ENCODE measurements around the gene RILPL1. TPM values are rescaled to one million over a fixed set of nuclear protein-coding genes. Genes with fewer than 3 reads are reported as not detected.
A peak's percentile ranks its signal among the peaks of the same experiment; 100 is the strongest.
"Not testable (repeated sequence)": the region's sequence is repeated elsewhere in the genome, so short reads cannot be mapped to it uniquely, and the experiment has no call there.

Gene RILPL1
- total RNA-seq, 4 donors from 2014 or later = 10.8 to 46.1 (median 24.3) TPM

- TF ChIP-seq, protein P1, sequence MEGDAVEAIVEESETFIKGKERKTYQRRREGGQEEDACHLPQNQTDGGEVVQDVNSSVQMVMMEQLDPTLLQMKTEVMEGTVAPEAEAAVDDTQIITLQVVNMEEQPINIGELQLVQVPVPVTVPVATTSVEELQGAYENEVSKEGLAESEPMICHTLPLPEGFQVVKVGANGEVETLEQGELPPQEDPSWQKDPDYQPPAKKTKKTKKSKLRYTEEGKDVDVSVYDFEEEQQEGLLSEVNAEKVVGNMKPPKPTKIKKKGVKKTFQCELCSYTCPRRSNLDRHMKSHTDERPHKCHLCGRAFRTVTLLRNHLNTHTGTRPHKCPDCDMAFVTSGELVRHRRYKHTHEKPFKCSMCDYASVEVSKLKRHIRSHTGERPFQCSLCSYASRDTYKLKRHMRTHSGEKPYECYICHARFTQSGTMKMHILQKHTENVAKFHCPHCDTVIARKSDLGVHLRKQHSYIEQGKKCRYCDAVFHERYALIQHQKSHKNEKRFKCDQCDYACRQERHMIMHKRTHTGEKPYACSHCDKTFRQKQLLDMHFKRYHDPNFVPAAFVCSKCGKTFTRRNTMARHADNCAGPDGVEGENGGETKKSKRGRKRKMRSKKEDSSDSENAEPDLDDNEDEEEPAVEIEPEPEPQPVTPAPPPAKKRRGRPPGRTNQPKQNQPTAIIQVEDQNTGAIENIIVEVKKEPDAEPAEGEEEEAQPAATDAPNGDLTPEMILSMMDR (IDR thresholded peaks at IDR 0.05) = peak in 1 of 4 experiments; percentile 36
- TF ChIP-seq POLR2A (IDR thresholded peaks at IDR 0.05) = peak; percentile 56 to 62
- peak; percentile 64 for TF ChIP-seq POLR2AphosphoS5 (IDR thresholded peaks at IDR 0.05)
- TF ChIP-seq EP300 (IDR thresholded peaks at IDR 0.05) = no peak
- H3K4me3 ChIP-seq = peak within 1 kb of the TSS; percentile 51 to 90
- H3K27ac ChIP-seq = peak within 1 kb of the TSS; percentile 7 to 87 (median 86)
- H3K4me1 ChIP-seq = peaks cover 0 to 48% (median 13%) of the 10 kb centered on the region in 3 donors
- WGBS, 2 donors (ENCODE audit: low coverage in 1 of 2) = 2% methylated on average over 9 of the region's 69 CpGs; no CpG with 5 or more reads in 1 of the 2 donors
- no peaks in the 10 kb centered on the region for H3K27me3 ChIP-seq
- no peaks in the 10 kb centered on the region for H3K9me3 ChIP-seq
- H3K36me3 ChIP-seq = peaks cover 0 to 2% of the 10 kb centered on the region in 2 donors
- peak; percentile 97 for ATAC-seq
These were observed 97.2 kb downstream of the RILPL1 start, which contains the start of gene RILPL2 for GRCh38 chr12:123436017-123436964. RILPL2 (minus strand) TSS chr12:123436684; CDS start chr12:123436420, 264 bp downstream.

DNA sequence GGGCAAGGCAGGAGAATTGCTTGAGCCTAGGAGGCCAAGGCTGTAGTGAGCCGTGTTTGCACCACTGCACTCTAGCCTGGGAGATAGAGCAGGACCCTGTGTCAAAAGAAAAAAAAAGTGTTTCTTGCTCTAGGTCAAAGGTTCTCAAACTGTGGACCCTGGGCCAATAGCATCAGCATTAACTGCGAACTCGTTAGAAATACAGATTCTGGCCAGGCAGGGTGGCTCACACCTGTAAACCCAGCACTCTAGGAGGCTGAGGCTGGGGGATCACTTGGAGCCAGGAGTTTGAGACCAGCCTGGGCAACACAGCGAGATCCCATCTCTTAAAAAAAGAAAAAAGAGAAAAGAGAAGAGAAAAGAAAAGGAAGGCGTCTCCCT is 97.9 kb downstream of the RILPL1 start:
- Histone ChIP-seq H3K4me3 (peak overlapping the region; percentile 51 to 90), H3K4me1 (peaks cover 0 to 48% (median 13%) of the 10 kb centered on the region in 3 donors), H3K27ac (peak overlapping the region; percentile 7 to 87 (median 86)), H3K36me3 (peaks cover 0 to 9% of the 10 kb centered on the region in 2 donors), H3K9me3 (no peaks in the 10 kb centered on the region), H3K27me3 (no peaks in the 10 kb centered on the region)
- no peak for ATAC-seq
- WGBS, 2 donors (ENCODE audit: low coverage in 1 of 2) = 33% methylated on average over 5 of the region's 5 CpGs; no CpG with 5 or more reads in 1 of the 2 donors
- TF ChIP-seq, protein P1 (IDR thresholded peaks at IDR 0.05) = no peak
- TF ChIP-seq EP300 (IDR thresholded peaks at IDR 0.05) (no peak), POLR2AphosphoS5 (IDR thresholded peaks at IDR 0.05) (no peak), POLR2A (IDR thresholded peaks at IDR 0.05) (no peak)

DNA sequence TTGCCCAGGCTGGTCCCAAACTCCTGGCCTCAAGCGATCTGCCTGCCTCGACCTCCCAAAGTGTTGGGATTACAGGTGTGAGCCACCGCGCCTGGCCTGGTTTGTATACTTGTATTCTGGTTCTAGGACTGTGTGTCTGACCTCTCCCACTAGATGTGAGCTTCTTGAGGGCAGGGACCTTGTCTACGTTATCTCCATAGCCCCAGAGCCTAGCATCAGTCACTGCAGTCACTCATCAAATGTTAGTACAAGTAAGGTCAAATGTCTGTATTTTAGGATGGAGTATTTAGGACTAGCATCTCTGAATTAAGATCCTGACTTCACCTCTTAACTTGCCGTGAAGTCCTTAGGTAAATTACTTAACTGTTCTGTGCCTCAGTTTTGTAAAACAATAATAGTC is 99.9 kb downstream of the RILPL1 start:
- peaks cover 0 to 48% (median 13%) of the 10 kb centered on the region in 3 donors for H3K4me1 ChIP-seq
- no peak for ATAC-seq
- peaks cover 0 to 27% of the 10 kb centered on the region in 2 donors for H3K36me3 ChIP-seq
- H3K4me3 ChIP-seq = peak overlapping the region in 1 of 2 donors; percentile 11
- TF ChIP-seq EP300 (IDR thresholded peaks at IDR 0.05) (no peak), POLR2AphosphoS5 (IDR thresholded peaks at IDR 0.05) (no peak), POLR2A (IDR thresholded peaks at IDR 0.05) (no peak)
- TF ChIP-seq, protein P1 (IDR thresholded peaks at IDR 0.05) = no peak
- H3K27ac ChIP-seq = peak overlapping the region in 2 of 4 donors; percentile 18 to 36
- no peaks in the 10 kb centered on the region for H3K27me3 ChIP-seq
- 83 to 92% methylated on average over 1 of the region's 6 CpGs for whole genome bisulfite sequencing, 2 donors (ENCODE audit: low coverage in 1 of 2)
- no peaks in the 10 kb centered on the region for H3K9me3 ChIP-seq

DNA sequence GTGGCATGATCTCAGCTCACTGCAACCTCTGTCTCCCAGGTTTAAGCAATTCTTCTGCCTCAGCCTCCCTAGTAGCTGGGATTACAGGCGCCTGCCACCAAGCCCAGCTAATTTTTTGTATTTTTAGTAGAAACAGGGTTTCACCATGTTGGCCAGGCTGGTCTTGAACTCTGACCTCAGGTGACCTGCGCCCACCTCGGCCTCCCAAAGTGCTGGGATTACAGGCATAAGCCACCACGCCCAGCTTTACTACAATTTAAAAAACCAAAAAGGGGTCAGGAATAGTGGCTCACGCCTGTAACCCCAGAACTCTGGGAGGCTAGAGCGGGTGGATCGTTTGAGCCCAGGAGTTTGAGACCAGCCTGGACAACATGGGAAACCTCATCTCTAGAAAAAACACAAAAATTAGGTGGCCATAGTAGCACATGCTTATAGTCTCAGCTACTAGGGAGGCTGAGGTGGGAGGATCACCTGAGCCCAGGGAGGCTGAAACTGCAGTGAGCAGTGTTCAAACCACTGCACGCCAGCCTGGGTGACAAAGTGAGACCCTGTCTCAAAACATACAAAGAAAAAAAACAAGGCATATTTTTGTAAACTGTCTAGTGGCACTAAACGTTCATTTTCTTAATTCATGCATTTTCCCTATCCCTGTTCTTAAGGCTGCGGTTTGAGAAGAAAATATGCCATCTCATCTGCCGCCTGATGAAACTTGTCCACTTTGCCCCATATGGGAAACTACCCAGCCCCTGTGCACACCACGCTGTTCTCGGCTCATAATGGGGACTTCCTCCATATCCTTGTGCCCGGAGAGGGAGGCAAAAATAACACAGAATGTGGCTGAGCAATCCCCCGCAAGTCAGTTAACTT is 101.3 kb downstream of the RILPL1 start:
- Histone ChIP-seq H3K4me3 (peak overlapping the region in 1 of 2 donors; percentile 11), H3K4me1 (peaks cover 0 to 48% (median 13%) of the 10 kb centered on the region in 3 donors), H3K36me3 (peaks cover 0 to 41% of the 10 kb centered on the region in 2 donors), H3K27ac (peak overlapping the region in 2 of 4 donors; percentile 36 to 40)
- H3K9me3 ChIP-seq, ATAC-seq, H3K27me3 ChIP-seq: not testable (repeated sequence)
- WGBS, 2 donors (ENCODE audit: low coverage in 1 of 2) = 62 to 74% methylated on average over 5 to 12 of the region's 15 CpGs

- peaks cover 0 to 50% of the 10 kb centered on the region in 2 donors for H3K36me3 ChIP-seq
- not testable (repeated sequence) for ATAC-seq, H3K27me3 ChIP-seq, H3K9me3 ChIP-seq, H3K27ac ChIP-seq, H3K4me3 ChIP-seq
- WGBS, 2 donors (ENCODE audit: low coverage in 1 of 2) = 100% methylated on average over 2 to 3 of the region's 8 CpGs
- peaks cover 0 to 23% (median 0%) of the 10 kb centered on the region in 3 donors for H3K4me1 ChIP-seq
These were observed 104.4 kb downstream of the RILPL1 start for GRCh38 chr12:123429101-123429500.

Data from gastroesophageal sphincter (tissue), 4 donors.